Measurements from ENCODE around the gene KCP.

DNA sequence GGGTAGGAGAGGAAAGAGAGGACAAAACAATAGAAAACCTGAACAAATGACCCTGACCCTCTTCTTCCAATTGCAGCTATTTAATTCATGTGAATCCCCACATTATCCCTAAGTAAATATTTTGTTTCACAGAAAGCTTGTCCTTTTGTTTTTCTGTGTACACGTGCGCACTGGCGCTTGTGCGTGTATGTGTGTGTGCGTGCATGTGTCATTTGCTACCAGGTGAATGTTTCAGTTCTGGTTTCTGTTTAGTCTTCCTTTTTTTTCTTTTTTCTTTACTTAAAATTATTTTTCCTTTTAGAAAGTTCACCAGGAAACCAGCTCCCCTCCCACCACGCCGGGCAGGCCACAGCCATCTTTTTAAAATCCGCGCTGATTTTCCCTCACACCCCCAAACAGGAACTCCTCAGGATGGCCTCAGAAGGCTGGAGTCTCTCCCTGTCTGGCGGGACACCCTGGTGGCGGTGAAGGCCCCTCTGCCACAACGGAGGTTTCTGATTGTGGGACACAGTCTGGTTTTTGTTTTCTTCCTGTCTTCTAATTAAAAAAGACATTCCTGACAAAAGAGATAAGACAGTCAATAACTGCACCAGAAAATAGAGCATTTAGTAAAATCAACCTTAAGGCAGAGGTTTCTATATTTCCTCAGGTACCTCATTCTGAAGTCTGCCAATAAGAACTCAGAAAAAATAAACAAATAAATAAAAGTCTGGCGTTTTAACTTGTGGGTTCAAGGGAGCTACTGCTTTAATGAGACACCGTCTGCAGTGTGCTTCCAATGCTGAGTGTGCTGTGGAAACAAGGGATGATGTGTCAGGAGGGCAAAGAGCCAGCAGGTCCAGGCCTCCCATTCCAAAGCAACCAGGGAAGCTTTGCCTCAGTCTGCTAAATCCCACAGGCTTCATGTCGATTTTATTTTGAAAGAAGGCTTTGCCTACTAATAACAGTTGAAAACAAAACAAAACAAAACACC, 44.6 kb upstream of the KCP start:
- TF ChIP-seq, protein P1, sequence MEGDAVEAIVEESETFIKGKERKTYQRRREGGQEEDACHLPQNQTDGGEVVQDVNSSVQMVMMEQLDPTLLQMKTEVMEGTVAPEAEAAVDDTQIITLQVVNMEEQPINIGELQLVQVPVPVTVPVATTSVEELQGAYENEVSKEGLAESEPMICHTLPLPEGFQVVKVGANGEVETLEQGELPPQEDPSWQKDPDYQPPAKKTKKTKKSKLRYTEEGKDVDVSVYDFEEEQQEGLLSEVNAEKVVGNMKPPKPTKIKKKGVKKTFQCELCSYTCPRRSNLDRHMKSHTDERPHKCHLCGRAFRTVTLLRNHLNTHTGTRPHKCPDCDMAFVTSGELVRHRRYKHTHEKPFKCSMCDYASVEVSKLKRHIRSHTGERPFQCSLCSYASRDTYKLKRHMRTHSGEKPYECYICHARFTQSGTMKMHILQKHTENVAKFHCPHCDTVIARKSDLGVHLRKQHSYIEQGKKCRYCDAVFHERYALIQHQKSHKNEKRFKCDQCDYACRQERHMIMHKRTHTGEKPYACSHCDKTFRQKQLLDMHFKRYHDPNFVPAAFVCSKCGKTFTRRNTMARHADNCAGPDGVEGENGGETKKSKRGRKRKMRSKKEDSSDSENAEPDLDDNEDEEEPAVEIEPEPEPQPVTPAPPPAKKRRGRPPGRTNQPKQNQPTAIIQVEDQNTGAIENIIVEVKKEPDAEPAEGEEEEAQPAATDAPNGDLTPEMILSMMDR (IDR thresholded peaks at IDR 0.05): no peak
- no peak for TF ChIP-seq ZFX (IDR thresholded peaks at IDR 0.05; ENCODE audit: borderline replicate concordance)

Data from 22Rv1 (cell line).